ENCODE measurements around the gene PCNX2. TPM values are rescaled to one million over a fixed set of nuclear protein-coding genes. Genes with fewer than 3 reads are reported as not detected.

Gene PCNX2
- total RNA-seq, 3 donors from 2014 or later, result 6.0 to 11.3 (median 8.5) TPM

DNA sequence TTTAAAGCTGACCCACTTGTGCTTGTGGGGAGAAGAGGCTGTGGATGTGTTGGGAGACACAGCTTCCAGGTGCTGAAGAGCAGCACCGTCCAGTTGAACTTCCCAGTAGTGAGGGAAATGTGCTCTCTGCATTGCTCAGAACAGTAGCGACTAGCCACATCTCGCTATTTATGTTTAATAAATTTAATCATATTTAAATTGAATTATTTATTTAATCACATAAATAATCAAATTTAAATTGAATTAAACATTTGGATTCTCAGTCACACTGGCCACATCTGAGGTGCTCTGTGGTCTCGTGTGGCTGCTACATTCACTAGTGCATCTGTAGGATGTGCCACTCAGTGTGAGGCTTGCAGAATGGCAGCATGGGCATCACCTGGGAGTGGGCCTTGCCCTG lies 325.0 kb downstream of the PCNX2 start:
- no peak overlapping the region for H3K4me3 ChIP-seq
- H3K4me1 ChIP-seq (ENCODE audit: low read depth), result peaks cover 8% of the 10 kb centered on the region
- peaks cover 7% of the 10 kb centered on the region for H3K36me3 ChIP-seq (ENCODE audit: low read depth)
- TF ChIP-seq, protein P1, sequence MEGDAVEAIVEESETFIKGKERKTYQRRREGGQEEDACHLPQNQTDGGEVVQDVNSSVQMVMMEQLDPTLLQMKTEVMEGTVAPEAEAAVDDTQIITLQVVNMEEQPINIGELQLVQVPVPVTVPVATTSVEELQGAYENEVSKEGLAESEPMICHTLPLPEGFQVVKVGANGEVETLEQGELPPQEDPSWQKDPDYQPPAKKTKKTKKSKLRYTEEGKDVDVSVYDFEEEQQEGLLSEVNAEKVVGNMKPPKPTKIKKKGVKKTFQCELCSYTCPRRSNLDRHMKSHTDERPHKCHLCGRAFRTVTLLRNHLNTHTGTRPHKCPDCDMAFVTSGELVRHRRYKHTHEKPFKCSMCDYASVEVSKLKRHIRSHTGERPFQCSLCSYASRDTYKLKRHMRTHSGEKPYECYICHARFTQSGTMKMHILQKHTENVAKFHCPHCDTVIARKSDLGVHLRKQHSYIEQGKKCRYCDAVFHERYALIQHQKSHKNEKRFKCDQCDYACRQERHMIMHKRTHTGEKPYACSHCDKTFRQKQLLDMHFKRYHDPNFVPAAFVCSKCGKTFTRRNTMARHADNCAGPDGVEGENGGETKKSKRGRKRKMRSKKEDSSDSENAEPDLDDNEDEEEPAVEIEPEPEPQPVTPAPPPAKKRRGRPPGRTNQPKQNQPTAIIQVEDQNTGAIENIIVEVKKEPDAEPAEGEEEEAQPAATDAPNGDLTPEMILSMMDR (IDR thresholded peaks at IDR 0.05), result no peak
- DNase-seq, result no peak
- H3K9me3 ChIP-seq, result peaks cover 9% of the 10 kb centered on the region
- intact Hi-C loops (cut with DNase I, micrococcal nuclease), result no loop called here
- no peak for ATAC-seq

DNA sequence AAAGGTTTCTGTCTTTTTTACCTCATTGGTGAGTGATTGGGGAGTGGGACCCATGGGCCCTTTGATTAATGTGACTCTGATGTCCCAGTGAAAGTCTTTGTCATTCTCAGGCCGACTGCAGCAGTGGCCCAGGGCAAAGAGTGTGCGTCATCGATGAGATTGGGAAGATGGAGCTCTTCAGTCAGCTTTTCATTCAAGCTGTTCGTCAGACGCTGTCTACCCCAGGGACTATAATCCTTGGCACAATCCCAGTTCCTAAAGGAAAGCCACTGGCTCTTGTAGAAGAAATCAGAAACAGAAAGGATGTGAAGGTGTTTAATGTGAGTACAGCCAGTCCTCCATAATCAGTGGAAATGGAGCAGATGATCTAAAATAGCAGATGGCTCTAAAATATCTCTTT lies 325.7 kb downstream of the PCNX2 start:
- TF ChIP-seq, protein P1 (IDR thresholded peaks at IDR 0.05), result no peak
- Histone ChIP-seq H3K9me3 (peaks cover 9% of the 10 kb centered on the region), H3K36me3 (ENCODE audit: low read depth) (peaks cover 7% of the 10 kb centered on the region), H3K4me3 (no peak overlapping the region), H3K4me1 (ENCODE audit: low read depth) (peaks cover 8% of the 10 kb centered on the region)
- no peak for ATAC-seq
- no peak for DNase-seq
- intact Hi-C loops (cut with DNase I, micrococcal nuclease), result no loop called here

DNA sequence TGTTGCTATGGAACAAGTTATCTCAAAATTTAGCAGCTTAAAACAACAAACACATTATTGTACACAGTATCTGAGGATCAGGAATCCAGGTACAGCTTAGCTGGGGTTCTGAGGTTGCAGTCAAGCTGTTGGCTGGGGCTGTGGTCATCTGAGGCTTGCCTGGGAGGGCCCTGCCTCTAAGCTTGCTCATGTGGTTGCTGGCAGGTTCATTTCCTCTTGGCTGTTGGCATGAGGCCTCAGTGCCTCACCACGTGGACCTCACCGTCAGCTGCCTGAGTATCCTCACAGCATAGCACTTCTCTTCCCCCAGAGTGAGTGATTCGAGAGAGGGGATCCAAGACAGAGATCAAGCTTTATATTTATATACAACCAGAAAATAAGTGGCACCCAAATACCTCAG lies 326.6 kb downstream of the PCNX2 start:
- ATAC-seq, result peak; percentile 22
- H3K4me1 ChIP-seq (ENCODE audit: low read depth), result peaks cover 8% of the 10 kb centered on the region
- H3K9me3 ChIP-seq, result peaks cover 9% of the 10 kb centered on the region
- TF ChIP-seq, protein P1 (IDR thresholded peaks at IDR 0.05), result no peak
- peaks cover 7% of the 10 kb centered on the region for H3K36me3 ChIP-seq (ENCODE audit: low read depth)
- DNase-seq, result peak in 1 of 3 donors; percentile 40
- H3K4me3 ChIP-seq, result no peak overlapping the region
- intact Hi-C loops (cut with DNase I, micrococcal nuclease), result no loop called here

DNA sequence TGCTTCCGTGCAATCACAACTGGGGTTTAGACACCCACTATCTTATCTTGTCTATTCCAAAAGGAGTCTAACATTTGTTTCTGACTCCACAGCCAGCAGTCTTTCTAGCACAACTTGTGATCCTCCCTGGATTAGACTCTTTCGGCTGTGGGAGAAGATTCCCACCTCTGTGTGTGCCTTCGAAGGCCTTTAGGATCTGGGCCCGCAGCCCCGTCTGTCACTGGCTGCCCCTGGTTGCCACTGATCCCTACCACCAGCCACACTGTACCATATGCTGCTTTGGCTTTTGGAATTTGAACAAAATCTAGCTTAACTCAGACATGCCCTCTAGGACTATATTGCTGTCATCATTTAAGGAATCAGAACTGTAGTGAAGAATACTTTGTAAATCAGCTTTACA lies 327.1 kb downstream of the PCNX2 start:
- Histone ChIP-seq H3K4me3 (no peak overlapping the region), H3K4me1 (ENCODE audit: low read depth) (peaks cover 8% of the 10 kb centered on the region), H3K9me3 (peaks cover 3% of the 10 kb centered on the region), H3K36me3 (ENCODE audit: low read depth) (peaks cover 7% of the 10 kb centered on the region)
- ATAC-seq (no peak), DNase-seq (no peak)
- intact Hi-C loops (cut with DNase I, micrococcal nuclease), result no loop called here
- TF ChIP-seq, protein P1 (IDR thresholded peaks at IDR 0.05), result no peak

DNA sequence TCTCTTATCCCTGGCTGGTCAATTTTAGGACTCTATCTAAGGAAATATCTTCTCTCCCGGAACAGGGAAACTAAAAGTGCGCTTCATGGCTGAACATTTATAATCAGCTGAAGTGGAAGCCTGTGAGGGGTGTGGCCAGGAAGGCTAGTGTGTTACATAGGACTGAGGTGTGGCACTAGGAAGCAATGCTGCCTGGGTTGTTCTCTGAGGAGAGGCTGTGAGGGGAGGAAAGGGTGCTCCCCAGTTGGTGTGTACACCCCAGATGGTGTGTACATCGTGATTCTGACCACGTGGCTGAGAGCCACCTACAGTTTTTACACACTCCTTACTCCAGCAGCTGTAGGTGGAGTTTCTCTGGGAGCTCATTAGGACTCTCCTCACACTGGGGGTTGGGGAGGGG lies 328.9 kb downstream of the PCNX2 start:
- Histone ChIP-seq H3K36me3 (ENCODE audit: low read depth) (no peaks in the 10 kb centered on the region), H3K4me3 (peak overlapping the region; percentile 7)

More for the DNA sequence above, 328.9 kb downstream of the PCNX2 start:
- DNase-seq (peak in 2 of 3 donors; percentile 72 to 85), ATAC-seq (peak; percentile 100)
- intact Hi-C loops (cut with DNase I, micrococcal nuclease), result no loop called here
- TF ChIP-seq, protein P1 (IDR thresholded peaks at IDR 0.05), result no peak
- H3K9me3 ChIP-seq, result no peaks in the 10 kb centered on the region
- peaks cover 8% of the 10 kb centered on the region for H3K4me1 ChIP-seq (ENCODE audit: low read depth)
